Stomach (tissue), 4 donors: Measurements from ENCODE around the gene MYOZ3.

Experiments
- EP300 ChIP-seq: sonication (generic); formaldehyde crosslinking; IDR thresholded peaks from one replicate; pipeline ENCODE4 v1.6.1; 2017; ENCODE audit warnings: antibody characterized with exemption
- POLR2A ChIP-seq, 4 donors: fragments of 450-650 bp; IDR thresholded peaks; one replicate each; pipeline ENCODE4 v1.6.1; 2016; ENCODE audit warnings: antibody characterized with exemption in 4 of 4, control low read depth in 2 of 4, mild to moderate bottlenecking in 1 of 4, moderate library complexity in 1 of 4
- TF ChIP-seq, protein P1 (sequence below), 7 experiments: fragments of 450-650 bp in 4 of 7; fragments of 200-600 bp in 3 of 7; sonication (generic) in 3 of 7; IDR thresholded peaks; one replicate each; pipeline ENCODE4 v1.5.1; 2016 to 2019; ENCODE audit warnings: antibody characterized with exemption in 7 of 7, control low read depth in 2 of 7, mild to moderate bottlenecking in 1 of 7

DNA sequence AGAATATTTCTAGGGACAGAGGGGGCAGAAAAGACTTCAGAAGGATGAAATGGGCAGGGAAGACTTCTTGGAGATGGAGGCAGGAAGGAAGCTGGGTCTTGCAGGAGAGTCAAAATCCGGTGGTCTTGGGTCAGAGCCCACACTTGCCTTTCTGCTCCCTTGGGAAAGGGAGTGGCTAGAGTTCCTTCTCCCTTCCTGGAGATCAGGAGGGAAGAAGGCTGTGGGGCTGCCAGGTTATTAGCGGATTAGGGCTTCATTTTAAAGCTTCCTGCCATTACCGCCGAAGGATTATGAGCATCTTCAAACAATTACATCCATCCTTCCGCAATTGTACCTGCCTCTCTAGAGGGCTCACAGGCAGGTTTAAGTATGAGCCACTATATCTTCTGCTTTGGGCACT, 39.8 kb upstream of the MYOZ3 start:
- TF ChIP-seq EP300 (no peak), POLR2A (IDR thresholded peaks at IDR 0.05) (no peak)
- TF ChIP-seq, protein P1, sequence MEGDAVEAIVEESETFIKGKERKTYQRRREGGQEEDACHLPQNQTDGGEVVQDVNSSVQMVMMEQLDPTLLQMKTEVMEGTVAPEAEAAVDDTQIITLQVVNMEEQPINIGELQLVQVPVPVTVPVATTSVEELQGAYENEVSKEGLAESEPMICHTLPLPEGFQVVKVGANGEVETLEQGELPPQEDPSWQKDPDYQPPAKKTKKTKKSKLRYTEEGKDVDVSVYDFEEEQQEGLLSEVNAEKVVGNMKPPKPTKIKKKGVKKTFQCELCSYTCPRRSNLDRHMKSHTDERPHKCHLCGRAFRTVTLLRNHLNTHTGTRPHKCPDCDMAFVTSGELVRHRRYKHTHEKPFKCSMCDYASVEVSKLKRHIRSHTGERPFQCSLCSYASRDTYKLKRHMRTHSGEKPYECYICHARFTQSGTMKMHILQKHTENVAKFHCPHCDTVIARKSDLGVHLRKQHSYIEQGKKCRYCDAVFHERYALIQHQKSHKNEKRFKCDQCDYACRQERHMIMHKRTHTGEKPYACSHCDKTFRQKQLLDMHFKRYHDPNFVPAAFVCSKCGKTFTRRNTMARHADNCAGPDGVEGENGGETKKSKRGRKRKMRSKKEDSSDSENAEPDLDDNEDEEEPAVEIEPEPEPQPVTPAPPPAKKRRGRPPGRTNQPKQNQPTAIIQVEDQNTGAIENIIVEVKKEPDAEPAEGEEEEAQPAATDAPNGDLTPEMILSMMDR (IDR thresholded peaks at IDR 0.05): no peak
